Adipose tissue (tissue), 3 donors: Measurements from ENCODE around the gene SORCS1. TPM values are rescaled to one million over a fixed set of nuclear protein-coding genes. Genes with fewer than 3 reads are reported as not detected.

Source experiments
- H3K27ac ChIP-seq: one replicate; pipeline ENCODE4 v1.5.1; 2013; ENCODE audit warnings: low read depth, low read length
- WGBS, 3 donors: extraction: QIAGEN DNeasy Blood & Tissue Kit; methylation state at CpG; one replicate each; pipeline ENCODE4 v1.1.7; 2013; 5-methylcytosine and 5-hydroxymethylcytosine counted together
- polyA plus RNA-seq, 3 donors: library from polyadenylated mRNA; stranded (reverse); fragments of 200-250 nt; gene quantifications; one replicate each; pipeline ENCODE4 v1.2.3, GENCODE V29; 2013
- donor health status: healthy with polysubstance abuse.
- donor health status: Bipolar disorder and iron deficiency.
- donor health status: healthy.

SORCS1 gene
- polyA plus RNA-seq, 3 donors, result 0.16 to 0.87 (median 0.22) TPM

GRCh38 chr10:106761906-106762305 lies 402.6 kb downstream of the SORCS1 start:
- 63 to 69% (median 63%) methylated on average over 4 of the region's 4 CpGs for WGBS, 3 donors
- no peak overlapping the region for H3K27ac ChIP-seq

- no peak overlapping the region for H3K27ac ChIP-seq
- WGBS, 3 donors, result 79 to 83% (median 82%) methylated on average over 3 of the region's 3 CpGs
Observed at GRCh38 chr10:106757521-106757920, 407.0 kb downstream of the SORCS1 start.

- H3K27ac ChIP-seq, result no peak overlapping the region
- WGBS, 3 donors, result 72 to 81% (median 77%) methylated on average over 4 to 5 of the region's 5 CpGs
Observed at GRCh38 chr10:106751091-106751490, 413.4 kb downstream of the SORCS1 start.

GRCh38 chr10:106746868-106747267 lies 417.6 kb downstream of the SORCS1 start:
- 66 to 81% (median 78%) methylated on average over 1 of the region's 1 CpG for WGBS, 3 donors
- no peak overlapping the region for H3K27ac ChIP-seq

GRCh38 chr10:106741006-106741530 lies 423.4 kb downstream of the SORCS1 start:
- no peak overlapping the region for H3K27ac ChIP-seq
- WGBS, 3 donors, result 39 to 67% (median 67%) methylated on average over 4 of the region's 4 CpGs

GRCh38 chr10:106740071-106740470 lies 424.4 kb downstream of the SORCS1 start:
- 81 to 87% (median 84%) methylated on average over 1 of the region's 1 CpG for WGBS, 3 donors

GRCh38 chr10:106734220-106734619 lies 430.3 kb downstream of the SORCS1 start:
- H3K27ac ChIP-seq, result no peak overlapping the region

More at GRCh38 chr10:106740071-106740470, 424.4 kb downstream of the SORCS1 start:
- H3K27ac ChIP-seq, result no peak overlapping the region

GRCh38 chr10:106728232-106728631 lies 436.3 kb downstream of the SORCS1 start:
- H3K27ac ChIP-seq, result no peak overlapping the region
- WGBS, 3 donors, result 23 to 84% (median 77%) methylated on average over 2 of the region's 2 CpGs

- H3K27ac ChIP-seq, result no peak overlapping the region
- WGBS, 3 donors, result 79 to 85% (median 83%) methylated on average over 1 of the region's 1 CpG
Observed at GRCh38 chr10:106727170-106727569, 437.3 kb downstream of the SORCS1 start.

- H3K27ac ChIP-seq, result no peak overlapping the region
- WGBS, 3 donors, result 50 to 94% (median 89%) methylated on average over 2 of the region's 2 CpGs
Observed at GRCh38 chr10:106722524-106722923, 442.0 kb downstream of the SORCS1 start.

GRCh38 chr10:106720683-106721082 lies 443.8 kb downstream of the SORCS1 start:
- 49 to 72% (median 67%) methylated on average over 2 of the region's 2 CpGs for WGBS, 3 donors
- no peak overlapping the region for H3K27ac ChIP-seq

GRCh38 chr10:106716381-106716780 lies 448.1 kb downstream of the SORCS1 start:
- 15 to 38% (median 21%) methylated on average over 1 of the region's 1 CpG for WGBS, 3 donors
- H3K27ac ChIP-seq, result no peak overlapping the region

GRCh38 chr10:106714734-106715555 lies 449.6 kb downstream of the SORCS1 start:
- 64 to 69% (median 65%) methylated on average over 6 of the region's 6 CpGs for WGBS, 3 donors
- H3K27ac ChIP-seq, result no peak overlapping the region

GRCh38 chr10:106713846-106714245 lies 450.7 kb downstream of the SORCS1 start:
- 40 to 72% (median 69%) methylated on average over 2 of the region's 2 CpGs for WGBS, 3 donors
- H3K27ac ChIP-seq, result no peak overlapping the region

GRCh38 chr10:106712988-106713387 lies 451.5 kb downstream of the SORCS1 start:
- 53 to 61% (median 55%) methylated on average over 1 of the region's 1 CpG for WGBS, 3 donors
- H3K27ac ChIP-seq, result no peak overlapping the region

GRCh38 chr10:106711313-106711906 lies 453.1 kb downstream of the SORCS1 start:
- 70 to 77% (median 77%) methylated on average over 6 of the region's 6 CpGs for WGBS, 3 donors
- H3K27ac ChIP-seq, result no peak overlapping the region

GRCh38 chr10:106708506-106708905 lies 456.0 kb downstream of the SORCS1 start:
- no peak overlapping the region for H3K27ac ChIP-seq
- WGBS, 3 donors, result 51 to 75% (median 51%) methylated on average over 2 of the region's 2 CpGs

- WGBS, 3 donors, result 39 to 74% (median 57%) methylated on average over 3 of the region's 3 CpGs
- H3K27ac ChIP-seq, result no peak overlapping the region
Observed at GRCh38 chr10:106707657-106708056, 456.8 kb downstream of the SORCS1 start.

- H3K27ac ChIP-seq, result no peak overlapping the region
Observed at GRCh38 chr10:106706127-106706526, 458.4 kb downstream of the SORCS1 start.

- WGBS, 3 donors, result 10 to 20% (median 15%) methylated on average over 9 of the region's 9 CpGs
- no peak overlapping the region for H3K27ac ChIP-seq
Observed at GRCh38 chr10:106705681-106706100, 458.8 kb downstream of the SORCS1 start.
